CD14-positive monocyte (primary cell): ENCODE measurements around the gene EEF1A1. TPM values are rescaled to one million over a fixed set of nuclear protein-coding genes. Genes with fewer than 3 reads are reported as not detected.
"Not testable (repeated sequence)": the region's sequence is repeated elsewhere in the genome, so short reads cannot be mapped to it uniquely, and the experiment has no call there.

ENCODE experiments used
- DNase-seq, 3 donors: peaks; one replicate each; pipeline ENCODE4 v3.0.0-alpha.2; 2011 to 2022
- H2AFZ ChIP-seq: 2 replicates; pipeline ENCODE4 v1.6.0; 2012; ENCODE audit warnings: mild to moderate bottlenecking, low read depth, low read length, inconsistent platforms; ENCODE audit not compliant: insufficient read depth, poor library complexity, severe bottlenecking
- H3K27ac ChIP-seq, 2 donors: 1 replicate in 1 of 2; 2 replicates in 1 of 2; pipeline ENCODE4 v1.5.1; 2012 to 2013; ENCODE audit warnings: low read length in 2 of 2, control low read depth in 1 of 2, inconsistent platforms in 1 of 2, low read depth in 1 of 2, mild to moderate bottlenecking in 1 of 2
- H3K27me3 ChIP-seq, 2 donors: one replicate each; pipeline versions ENCODE4 v1.6.0 to v1.6.1; 2011 to 2013; ENCODE audit warnings: low read length in 2 of 2; ENCODE audit not compliant: control insufficient read depth in 2 of 2, insufficient read depth in 2 of 2
- H3K36me3 ChIP-seq, 2 donors: replicated peaks in 1 of 2; 1 replicate in 1 of 2; 2 replicates in 1 of 2; pipeline versions ENCODE4 v1.5.1 to v1.6.1; 2012 to 2013; ENCODE audit warnings: low read length in 2 of 2, control low read depth in 1 of 2, inconsistent platforms in 1 of 2, mild to moderate bottlenecking in 1 of 2; ENCODE audit not compliant: insufficient read depth in 2 of 2, control insufficient read depth in 1 of 2
- H3K4me1 ChIP-seq, 2 donors: 1 replicate in 1 of 2; 2 replicates in 1 of 2; pipeline versions ENCODE4 v1.5.1 to v1.6.1; 2012 to 2013; ENCODE audit warnings: low read length in 2 of 2, control low read depth in 1 of 2, inconsistent platforms in 1 of 2, mild to moderate bottlenecking in 1 of 2, moderate library complexity in 1 of 2; ENCODE audit not compliant: insufficient read depth in 2 of 2, control insufficient read depth in 1 of 2
- H3K4me2 ChIP-seq: replicated peaks from 2 replicates; pipeline ENCODE3; 2012; ENCODE audit warnings: low read length, moderate library complexity, mild to moderate bottlenecking; ENCODE audit not compliant: poor library complexity, severe bottlenecking; ENCODE audit errors: extremely low read depth
- H3K4me3 ChIP-seq, 3 experiments: fragments of 200-600 bp in 1 of 3; sonication (generic) in 1 of 3; replicated peaks in 1 of 3; 1 replicate in 2 of 3; 2 replicates in 1 of 3; pipeline ENCODE4 v1.5.1; 2011 to 2013; ENCODE audit warnings: low read length in 3 of 3, mild to moderate bottlenecking in 3 of 3, control low read depth in 2 of 3, low read depth in 2 of 3, inconsistent platforms in 1 of 3, moderate library complexity in 1 of 3
- H3K79me2 ChIP-seq: 2 replicates; pipeline ENCODE4 v1.6.0; 2012; ENCODE audit warnings: mild to moderate bottlenecking, control low read depth, inconsistent platforms, low read length, moderate library complexity; ENCODE audit not compliant: insufficient read depth
- H3K9ac ChIP-seq: 2 replicates; pipeline ENCODE4 v1.6.0; 2017; ENCODE audit warnings: low read length, mild to moderate bottlenecking; ENCODE audit not compliant: insufficient read depth, poor library complexity, severe bottlenecking
- H3K9me3 ChIP-seq, 2 donors: replicated peaks in 1 of 2; 1 replicate in 1 of 2; 2 replicates in 1 of 2; pipeline versions ENCODE4 v1.5.1 to v1.6.1; 2012 to 2013; ENCODE audit warnings: low read length in 2 of 2, control low read depth in 1 of 2; ENCODE audit not compliant: control insufficient read depth in 1 of 2, insufficient read depth in 1 of 2
- H4K20me1 ChIP-seq: 2 replicates; pipeline ENCODE4 v1.6.0; 2012; ENCODE audit warnings: mild to moderate bottlenecking, low read length, control low read depth, moderate library complexity; ENCODE audit not compliant: insufficient read depth
- H3K27ac Mint-ChIP-seq, 7 donors: one replicate each; pipeline ENCODE4 v1.8.0; 2020; ENCODE audit warnings: mild to moderate bottlenecking in 7 of 7, mixed read lengths in 7 of 7, moderate library complexity in 6 of 7, inconsistent platforms in 2 of 7
- H3K27me3 Mint-ChIP-seq, 3 donors: one replicate each; pipeline ENCODE4 v1.8.0; 2021 to 2022; ENCODE audit warnings: low read depth in 3 of 3, mild to moderate bottlenecking in 3 of 3, mixed read lengths in 3 of 3, moderate library complexity in 3 of 3, inconsistent platforms in 1 of 3
- H3K36me3 Mint-ChIP-seq, 2 donors: one replicate each; pipeline ENCODE4 v1.8.0; 2020; ENCODE audit warnings: mixed read lengths in 2 of 2, inconsistent platforms in 1 of 2, mild to moderate bottlenecking in 1 of 2
- H3K4me1 Mint-ChIP-seq: one replicate; pipeline ENCODE4 v1.8.0; 2020; ENCODE audit warnings: mild to moderate bottlenecking, mixed read lengths
- H3K4me3 Mint-ChIP-seq, 2 donors: one replicate each; pipeline ENCODE4 v1.8.0; 2020; ENCODE audit warnings: mild to moderate bottlenecking in 2 of 2, mixed read lengths in 2 of 2, moderate library complexity in 1 of 2
- H3K9me3 Mint-ChIP-seq, 7 donors: one replicate each; pipeline ENCODE4 v1.8.0; 2020 to 2022; ENCODE audit warnings: mixed read lengths in 7 of 7, mild to moderate bottlenecking in 6 of 7, moderate library complexity in 6 of 7, inconsistent platforms in 2 of 7
- WGBS: methylation state at CpG from one replicate; pipeline ENCODE4 v1.1.5; 2013; ENCODE audit warnings: missing lambda C conversion rate; ENCODE audit not compliant: insufficient coverage; 5-methylcytosine and 5-hydroxymethylcytosine counted together
- intact Hi-C, 2 donors: fragments of 100-400 bp; cut with micrococcal nuclease; formaldehyde crosslinking; loops; one replicate each; pipeline versions ENCODE4 v1.15.0 to v1.15.1; 2023
- polyA plus RNA-seq, 3 donors: library from polyadenylated mRNA; depleted of rRNA in 1 of 3; unstranded in 2 of 3; stranded (reverse) in 1 of 3; fragments of 300-500 nt in 2 of 3; fragments of >200 nt in 1 of 3; fragmentation: Illumina TruSeq in 2 of 3; gene quantifications; 1 replicate in 2 of 3; 2 replicates in 1 of 3; pipeline ENCODE4 v1.2.3, GENCODE V29; 2012 to 2021
- TF ChIP-seq, protein P1 (sequence below): fragments of 200-600 bp; IDR thresholded peaks from one replicate; pipeline ENCODE4 v1.8.0; 2022; ENCODE audit warnings: antibody characterized with exemption, mild to moderate bottlenecking

Gene EEF1A1
- polyA plus RNA-seq, 3 donors: 5,292 to 7,368 (median 5,586) TPM

DNA sequence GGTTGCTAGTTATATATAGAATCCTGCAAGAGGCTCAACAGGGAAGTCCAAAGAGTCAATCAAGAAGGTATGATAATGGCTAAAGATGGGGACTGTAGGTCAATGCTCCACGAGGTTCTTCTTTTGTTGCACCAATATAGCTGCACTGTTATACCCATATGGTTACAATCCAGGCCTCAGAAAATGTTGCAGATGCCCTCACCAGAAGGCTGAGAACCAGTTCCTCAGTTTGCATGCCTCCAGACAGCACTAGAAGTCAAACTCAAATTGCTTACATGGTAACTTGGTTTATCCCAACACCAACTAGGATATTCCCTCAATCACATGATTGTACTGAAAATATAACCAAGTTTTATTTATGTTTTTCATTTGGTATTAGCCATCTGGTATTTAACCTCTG is 12.1 kb downstream of the EEF1A1 start:
- no peak overlapping the region for H3K27ac Mint-ChIP-seq
- DNase-seq: no peak
- peaks cover 16% of the 10 kb centered on the region for H3K4me1 Mint-ChIP-seq
- H3K9ac ChIP-seq: no peak overlapping the region
- no peak overlapping the region for H2AFZ ChIP-seq
- H3K27ac ChIP-seq: no peak overlapping the region
- H3K36me3 ChIP-seq: peaks cover 3 to 14% of the 10 kb centered on the region in 2 donors
- no peak overlapping the region for H3K4me3 Mint-ChIP-seq
- WGBS: no CpG with 5 or more reads among the region's 1 CpG
- peaks cover 11 to 14% of the 10 kb centered on the region in 2 donors for H3K4me1 ChIP-seq
- peaks cover 0 to 18% (median 8%) of the 10 kb centered on the region in 7 donors for H3K9me3 Mint-ChIP-seq
- peaks cover 0 to 1% (median 0%) of the 10 kb centered on the region in 3 donors for H3K27me3 Mint-ChIP-seq
- H3K4me2 ChIP-seq: no peak overlapping the region
- H3K9me3 ChIP-seq: no peaks in the 10 kb centered on the region
- H3K36me3 Mint-ChIP-seq: peaks cover 12 to 26% of the 10 kb centered on the region in 2 donors
- H3K4me3 ChIP-seq: no peak overlapping the region
- H4K20me1 ChIP-seq: peaks cover 16% of the 10 kb centered on the region
- H3K79me2 ChIP-seq: no peaks in the 10 kb centered on the region
- TF ChIP-seq, protein P1, sequence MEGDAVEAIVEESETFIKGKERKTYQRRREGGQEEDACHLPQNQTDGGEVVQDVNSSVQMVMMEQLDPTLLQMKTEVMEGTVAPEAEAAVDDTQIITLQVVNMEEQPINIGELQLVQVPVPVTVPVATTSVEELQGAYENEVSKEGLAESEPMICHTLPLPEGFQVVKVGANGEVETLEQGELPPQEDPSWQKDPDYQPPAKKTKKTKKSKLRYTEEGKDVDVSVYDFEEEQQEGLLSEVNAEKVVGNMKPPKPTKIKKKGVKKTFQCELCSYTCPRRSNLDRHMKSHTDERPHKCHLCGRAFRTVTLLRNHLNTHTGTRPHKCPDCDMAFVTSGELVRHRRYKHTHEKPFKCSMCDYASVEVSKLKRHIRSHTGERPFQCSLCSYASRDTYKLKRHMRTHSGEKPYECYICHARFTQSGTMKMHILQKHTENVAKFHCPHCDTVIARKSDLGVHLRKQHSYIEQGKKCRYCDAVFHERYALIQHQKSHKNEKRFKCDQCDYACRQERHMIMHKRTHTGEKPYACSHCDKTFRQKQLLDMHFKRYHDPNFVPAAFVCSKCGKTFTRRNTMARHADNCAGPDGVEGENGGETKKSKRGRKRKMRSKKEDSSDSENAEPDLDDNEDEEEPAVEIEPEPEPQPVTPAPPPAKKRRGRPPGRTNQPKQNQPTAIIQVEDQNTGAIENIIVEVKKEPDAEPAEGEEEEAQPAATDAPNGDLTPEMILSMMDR: no peak
- no peaks in the 10 kb centered on the region for H3K27me3 ChIP-seq
- intact Hi-C loops: no loop called here

DNA sequence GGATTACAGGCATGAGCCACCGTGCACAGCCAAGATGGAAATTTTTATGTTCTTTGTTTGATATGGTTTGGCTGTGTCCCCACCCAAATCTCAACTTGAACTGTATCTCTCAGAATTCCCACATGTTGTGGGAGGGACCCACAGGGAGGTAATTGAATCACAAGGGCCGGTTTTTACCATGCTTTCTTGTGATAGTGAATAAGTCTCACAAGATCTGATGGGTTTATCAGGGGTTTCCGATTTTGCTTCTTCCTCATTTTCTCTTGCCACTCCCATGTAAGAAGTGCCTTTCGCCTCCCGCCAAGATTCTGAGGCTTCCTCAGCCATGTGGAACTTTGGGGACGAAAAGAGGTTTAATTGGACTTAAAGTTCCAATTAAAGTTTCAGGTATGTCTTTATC is 14.6 kb downstream of the EEF1A1 start:
- H3K4me2 ChIP-seq: no peak overlapping the region
- H3K36me3 Mint-ChIP-seq: peaks cover 20 to 42% of the 10 kb centered on the region in 2 donors
- H3K4me3 ChIP-seq: no peak overlapping the region
- no peaks in the 10 kb centered on the region for H3K79me2 ChIP-seq
- peaks cover 16 to 17% of the 10 kb centered on the region in 2 donors for H3K4me1 ChIP-seq
- peak overlapping the region in 6 of 7 donors; percentile 3 to 58 (median 22) for H3K27ac Mint-ChIP-seq
- H3K27me3 Mint-ChIP-seq: peaks cover 0 to 1% (median 0%) of the 10 kb centered on the region in 3 donors
- no CpG with 5 or more reads among the region's 6 CpGs for WGBS
- peaks cover 14 to 28% of the 10 kb centered on the region in 2 donors for H3K36me3 ChIP-seq
- TF ChIP-seq, protein P1: no peak
- no peak overlapping the region for H3K9ac ChIP-seq
- no peak overlapping the region for H3K4me3 Mint-ChIP-seq
- DNase-seq: peak in 1 of 3 donors; percentile 76
- H3K9me3 Mint-ChIP-seq: peaks cover 0 to 18% (median 8%) of the 10 kb centered on the region in 7 donors
- H3K4me1 Mint-ChIP-seq: peaks cover 21% of the 10 kb centered on the region
- H3K9me3 ChIP-seq: no peaks in the 10 kb centered on the region
- intact Hi-C loops: no loop called here
- H3K27me3 ChIP-seq: no peaks in the 10 kb centered on the region
- peak overlapping the region in 1 of 2 donors; percentile 7 for H3K27ac ChIP-seq
- H4K20me1 ChIP-seq: no peaks in the 10 kb centered on the region
- H2AFZ ChIP-seq: no peak overlapping the region

DNA sequence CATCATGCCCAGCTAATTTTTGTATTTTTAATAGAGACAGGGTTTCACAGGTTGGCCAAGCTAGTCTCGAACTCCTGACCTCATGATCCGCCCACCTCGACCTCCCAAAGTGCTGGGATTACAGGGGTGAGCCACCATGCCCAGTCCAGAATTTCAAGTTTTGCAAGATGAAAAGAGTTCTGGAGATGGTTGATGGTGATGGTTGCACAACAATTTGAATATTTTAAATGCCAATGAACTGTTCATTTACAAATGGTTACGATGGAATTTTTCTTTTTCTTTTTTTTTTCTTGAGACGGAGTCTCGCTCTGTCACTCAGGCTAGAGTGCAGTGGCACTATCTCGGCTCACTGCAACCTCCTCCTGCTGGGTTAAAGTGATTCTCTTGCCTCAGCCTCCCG is 15.1 kb downstream of the EEF1A1 start:
- H3K9me3 Mint-ChIP-seq: peaks cover 0 to 18% (median 8%) of the 10 kb centered on the region in 7 donors
- H3K27me3 Mint-ChIP-seq, H3K27me3 ChIP-seq, H2AFZ ChIP-seq, H3K4me3 ChIP-seq, H3K79me2 ChIP-seq, H3K9me3 ChIP-seq, H3K4me3 Mint-ChIP-seq, H3K9ac ChIP-seq, H4K20me1 ChIP-seq, DNase-seq, intact Hi-C loops, H3K4me2 ChIP-seq: not testable (repeated sequence)
- peak overlapping the region in 2 of 7 donors; percentile 3 to 19 for H3K27ac Mint-ChIP-seq
- H3K4me1 Mint-ChIP-seq: peaks cover 16% of the 10 kb centered on the region
- Histone ChIP-seq H3K27ac (peak overlapping the region in 1 of 2 donors; percentile 7), H3K36me3 (peaks cover 20 to 34% of the 10 kb centered on the region in 2 donors), H3K4me1 (peaks cover 11 to 12% of the 10 kb centered on the region in 2 donors)
- WGBS: 95% methylated on average over 6 of the region's 8 CpGs
- H3K36me3 Mint-ChIP-seq: peaks cover 24 to 48% of the 10 kb centered on the region in 2 donors
